ENCODE results near the gene ZKSCAN7.

GRCh38 chr3:44511238-44511566, 43.8 kb upstream of the ZKSCAN7 start:
- no peak for TF ChIP-seq REST (IDR thresholded peaks at IDR 0.05; ENCODE audit: insufficient read depth in 1 of 2, low read depth in 2 of 2, low read length in 1 of 2)
- TF ChIP-seq, protein P1, sequence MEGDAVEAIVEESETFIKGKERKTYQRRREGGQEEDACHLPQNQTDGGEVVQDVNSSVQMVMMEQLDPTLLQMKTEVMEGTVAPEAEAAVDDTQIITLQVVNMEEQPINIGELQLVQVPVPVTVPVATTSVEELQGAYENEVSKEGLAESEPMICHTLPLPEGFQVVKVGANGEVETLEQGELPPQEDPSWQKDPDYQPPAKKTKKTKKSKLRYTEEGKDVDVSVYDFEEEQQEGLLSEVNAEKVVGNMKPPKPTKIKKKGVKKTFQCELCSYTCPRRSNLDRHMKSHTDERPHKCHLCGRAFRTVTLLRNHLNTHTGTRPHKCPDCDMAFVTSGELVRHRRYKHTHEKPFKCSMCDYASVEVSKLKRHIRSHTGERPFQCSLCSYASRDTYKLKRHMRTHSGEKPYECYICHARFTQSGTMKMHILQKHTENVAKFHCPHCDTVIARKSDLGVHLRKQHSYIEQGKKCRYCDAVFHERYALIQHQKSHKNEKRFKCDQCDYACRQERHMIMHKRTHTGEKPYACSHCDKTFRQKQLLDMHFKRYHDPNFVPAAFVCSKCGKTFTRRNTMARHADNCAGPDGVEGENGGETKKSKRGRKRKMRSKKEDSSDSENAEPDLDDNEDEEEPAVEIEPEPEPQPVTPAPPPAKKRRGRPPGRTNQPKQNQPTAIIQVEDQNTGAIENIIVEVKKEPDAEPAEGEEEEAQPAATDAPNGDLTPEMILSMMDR (IDR thresholded peaks at IDR 0.05): no peak
- no peak for TF ChIP-seq SIN3A (IDR thresholded peaks at IDR 0.05; ENCODE audit: borderline replicate concordance, insufficient read depth, low read depth, low read length)
- TF ChIP-seq POLR2AphosphoS5 (IDR thresholded peaks at IDR 0.05; ENCODE audit: low read depth, low read length): no peak

All from Panc1 (cell line).